Neuronal stem cell (in vitro differentiated cells): Measurements from ENCODE around the gene GSTO2.
A peak's percentile ranks its signal among the peaks of the same experiment; 100 is the strongest.

ENCODE experiments used
- DNase-seq: peaks from one replicate; pipeline ENCODE4 v3.0.0-alpha.2; 2013; ENCODE audit warnings: low spot score
- H2AFZ ChIP-seq: one replicate; pipeline ENCODE4 v1.6.1; 2013; ENCODE audit warnings: mild to moderate bottlenecking, low read length, inconsistent platforms
- H2AK5ac ChIP-seq: 2 replicates; pipeline ENCODE4 v1.6.1; 2013; ENCODE audit warnings: low read depth, mild to moderate bottlenecking, inconsistent platforms, low read length, moderate library complexity, mixed read lengths
- H2BK120ac ChIP-seq: 2 replicates; pipeline ENCODE4 v1.6.1; 2013; ENCODE audit warnings: low read depth, mild to moderate bottlenecking, inconsistent platforms, low read length, moderate library complexity, mixed read lengths
- H2BK12ac ChIP-seq: one replicate; pipeline ENCODE4 v1.6.1; 2013; ENCODE audit warnings: low read length, inconsistent platforms
- H2BK15ac ChIP-seq: 2 replicates; pipeline ENCODE4 v1.6.1; 2013; ENCODE audit warnings: mild to moderate bottlenecking, low read length, inconsistent platforms, mixed read lengths
- H2BK5ac ChIP-seq: one replicate; pipeline ENCODE4 v1.6.1; 2013; ENCODE audit warnings: inconsistent platforms, mild to moderate bottlenecking, low read length, moderate library complexity
- H3K14ac ChIP-seq: one replicate; pipeline ENCODE4 v1.6.1; 2013; ENCODE audit warnings: low read length, inconsistent platforms
- H3K18ac ChIP-seq: 2 replicates; pipeline ENCODE4 v1.6.1; 2013; ENCODE audit warnings: low read length, inconsistent platforms
- H3K23ac ChIP-seq: 2 replicates; pipeline ENCODE4 v1.6.1; 2013; ENCODE audit warnings: low read depth, mild to moderate bottlenecking, mixed read lengths, low read length, inconsistent platforms; ENCODE audit not compliant: poor library complexity
- H3K27ac ChIP-seq: replicated peaks from 3 replicates; pipeline ENCODE4 v1.5.1; 2013; ENCODE audit warnings: low read length, inconsistent platforms
- H3K27me3 ChIP-seq, 3 experiments: 2 replicates each; pipeline ENCODE4 v1.6.1; 2013; ENCODE audit warnings: low read length in 3 of 3, mild to moderate bottlenecking in 2 of 3, inconsistent platforms in 1 of 3, low read depth in 1 of 3, mixed read lengths in 1 of 3, moderate library complexity in 1 of 3; ENCODE audit not compliant: control insufficient read depth in 3 of 3, insufficient read depth in 3 of 3
- H3K36me3 ChIP-seq, 2 donors: replicated peaks in 1 of 2; 2 replicates each; pipeline ENCODE4 v1.6.1; 2013; ENCODE audit warnings: low read length in 2 of 2; ENCODE audit not compliant: control insufficient read depth in 2 of 2, insufficient read depth in 2 of 2
- H3K4ac ChIP-seq: 2 replicates; pipeline ENCODE4 v1.6.1; 2013; ENCODE audit warnings: inconsistent platforms, mild to moderate bottlenecking, low read length, moderate library complexity
- H3K4me1 ChIP-seq, 2 donors: 1 replicate in 1 of 2; 2 replicates in 1 of 2; pipeline ENCODE4 v1.6.1; 2013; ENCODE audit warnings: low read length in 2 of 2, low read depth in 1 of 2; ENCODE audit not compliant: control insufficient read depth in 2 of 2, insufficient read depth in 1 of 2
- H3K4me2 ChIP-seq: one replicate; pipeline ENCODE4 v1.6.1; 2013; ENCODE audit warnings: mild to moderate bottlenecking, low read length, inconsistent platforms; ENCODE audit not compliant: insufficient read depth, poor library complexity, severe bottlenecking
- H3K4me3 ChIP-seq, 2 donors: 2 replicates each; pipeline ENCODE4 v1.5.1; 2013; ENCODE audit warnings: low read length in 2 of 2, mild to moderate bottlenecking in 2 of 2, inconsistent platforms in 1 of 2, moderate library complexity in 1 of 2
- H3K79me1 ChIP-seq: one replicate; pipeline ENCODE4 v1.6.1; 2013; ENCODE audit warnings: low read depth, mild to moderate bottlenecking, inconsistent platforms, low read length, moderate library complexity
- H3K9ac ChIP-seq: one replicate; pipeline ENCODE4 v1.6.1; 2013; ENCODE audit warnings: mild to moderate bottlenecking, low read depth, low read length, inconsistent platforms; ENCODE audit not compliant: poor library complexity
- H3K9me3 ChIP-seq, 2 donors: replicated peaks in 1 of 2; 2 replicates each; pipeline versions ENCODE3 to v1.6.1; 2013; ENCODE audit warnings: low read length in 2 of 2, mild to moderate bottlenecking in 2 of 2, inconsistent platforms in 1 of 2, low read depth in 1 of 2, mixed read lengths in 1 of 2, moderate library complexity in 1 of 2; ENCODE audit not compliant: control insufficient read depth in 2 of 2, insufficient read depth in 1 of 2
- H4K8ac ChIP-seq: one replicate; pipeline ENCODE4 v1.6.1; 2013; ENCODE audit warnings: low read depth, mild to moderate bottlenecking, inconsistent platforms, low read length, moderate library complexity
- H4K91ac ChIP-seq: one replicate; pipeline ENCODE4 v1.6.1; 2013; ENCODE audit warnings: low read length, low read depth, mild to moderate bottlenecking, inconsistent platforms; ENCODE audit not compliant: poor library complexity
- WGBS, 2 donors: extraction: QIAGEN DNeasy Blood & Tissue Kit; methylation state at CpG; one replicate each; pipeline ENCODE4 v1.1.7; 2013; ENCODE audit warnings: missing lambda C conversion rate in 2 of 2, mixed read lengths in 1 of 2; ENCODE audit not compliant: insufficient read length in 2 of 2, insufficient replicate concordance in 1 of 2; ENCODE audit errors: extremely low coverage in 2 of 2; 5-methylcytosine and 5-hydroxymethylcytosine counted together

Gene GSTO2

GRCh38 chr10:104328646-104328895 is 59.6 kb downstream of the GSTO2 start:
- Histone ChIP-seq H3K4ac (no peak overlapping the region), H3K4me1 (peaks cover 62 to 63% of the 10 kb centered on the region in 2 donors), H2BK120ac (no peak overlapping the region), H2BK15ac (no peak overlapping the region), H3K9ac (peak overlapping the region; percentile 15), H4K91ac (no peak overlapping the region), H2AFZ (peak overlapping the region; percentile 55), H3K4me3 (peak overlapping the region in 1 of 2 donors; percentile 37), H2AK5ac (no peak overlapping the region), H3K23ac (no peak overlapping the region), H3K4me2 (peak overlapping the region; percentile 61), H3K79me1 (peaks cover 6% of the 10 kb centered on the region), H3K14ac (no peak overlapping the region), H3K27me3 (peaks cover 0 to 56% (median 0%) of the 10 kb centered on the region in 3 experiments), H4K8ac (no peak overlapping the region), H3K18ac (no peak overlapping the region), H3K36me3 (peaks cover 0 to 23% of the 10 kb centered on the region in 2 donors), H2BK5ac (no peak overlapping the region), H2BK12ac (no peak overlapping the region), H3K9me3 (peaks cover 0 to 2% of the 10 kb centered on the region in 2 donors), H3K27ac (no peak overlapping the region)
- WGBS, 2 donors: no CpG with 5 or more reads among the region's 3 CpGs
- DNase-seq: peak; percentile 89

- H4K91ac ChIP-seq: no peak overlapping the region
- peaks cover 0 to 55% (median 0%) of the 10 kb centered on the region in 3 experiments for H3K27me3 ChIP-seq
Measured at GRCh38 chr10:104328896-104329710, 60.1 kb downstream of the GSTO2 start.

GRCh38 chr10:104329735-104330134 is 60.8 kb downstream of the GSTO2 start:
- H2AK5ac ChIP-seq: no peak overlapping the region
- H3K27me3 ChIP-seq: peaks cover 0 to 56% (median 0%) of the 10 kb centered on the region in 3 experiments
- no peak overlapping the region for H2BK15ac ChIP-seq
- H3K18ac ChIP-seq: no peak overlapping the region
- peak overlapping the region in 1 of 2 donors; percentile 37 for H3K4me3 ChIP-seq
- H2BK120ac ChIP-seq: no peak overlapping the region
- no peak overlapping the region for H2BK5ac ChIP-seq
- DNase-seq: no peak
- H4K8ac ChIP-seq: no peak overlapping the region
- H3K4me1 ChIP-seq: peaks cover 62 to 66% of the 10 kb centered on the region in 2 donors
- H2AFZ ChIP-seq: no peak overlapping the region
- H2BK12ac ChIP-seq: no peak overlapping the region
- H3K27ac ChIP-seq: no peak overlapping the region
- H3K9ac ChIP-seq: no peak overlapping the region
- H3K79me1 ChIP-seq: peaks cover 5% of the 10 kb centered on the region
- no CpG with 5 or more reads among the region's 3 CpGs for WGBS, 2 donors
- no peak overlapping the region for H4K91ac ChIP-seq
- H3K4me2 ChIP-seq: no peak overlapping the region
- no peak overlapping the region for H3K23ac ChIP-seq
- no peak overlapping the region for H3K4ac ChIP-seq
- no peak overlapping the region for H3K14ac ChIP-seq
- no peaks in the 10 kb centered on the region for H3K9me3 ChIP-seq
- H3K36me3 ChIP-seq: peaks cover 0 to 26% of the 10 kb centered on the region in 2 donors

More at GRCh38 chr10:104328896-104329710, 60.1 kb downstream of the GSTO2 start:
- Histone ChIP-seq H3K4ac (no peak overlapping the region), H2AFZ (peak overlapping the region; percentile 55), H2BK15ac (no peak overlapping the region), H3K4me1 (peaks cover 62 to 66% of the 10 kb centered on the region in 2 donors), H3K9me3 (no peaks in the 10 kb centered on the region), H2BK120ac (no peak overlapping the region), H2AK5ac (no peak overlapping the region), H3K4me2 (peak overlapping the region; percentile 61), H3K18ac (peak overlapping the region; percentile 24), H3K4me3 (peak overlapping the region in 1 of 2 donors; percentile 37), H2BK12ac (no peak overlapping the region), H3K36me3 (peaks cover 0 to 22% of the 10 kb centered on the region in 2 donors), H3K9ac (peak overlapping the region; percentile 15), H3K79me1 (peaks cover 5% of the 10 kb centered on the region), H4K8ac (no peak overlapping the region), H3K23ac (no peak overlapping the region), H3K27ac (no peak overlapping the region), H2BK5ac (no peak overlapping the region), H3K14ac (no peak overlapping the region)
- WGBS, 2 donors: no CpG with 5 or more reads among the region's 15 CpGs
- peak; percentile 79 for DNase-seq

- no peak for DNase-seq
- no peak overlapping the region for H2BK5ac ChIP-seq
- no peak overlapping the region for H4K91ac ChIP-seq
- H3K4ac ChIP-seq: no peak overlapping the region
- H3K4me3 ChIP-seq: no peak overlapping the region
- no peak overlapping the region for H2BK12ac ChIP-seq
- H3K36me3 ChIP-seq: peaks cover 0 to 26% of the 10 kb centered on the region in 2 donors
- no peak overlapping the region for H2AFZ ChIP-seq
- H2AK5ac ChIP-seq: no peak overlapping the region
- peaks cover 62 to 66% of the 10 kb centered on the region in 2 donors for H3K4me1 ChIP-seq
- no peak overlapping the region for H3K27ac ChIP-seq
- H3K9me3 ChIP-seq: no peaks in the 10 kb centered on the region
- no peak overlapping the region for H3K9ac ChIP-seq
- no CpG with 5 or more reads among the region's 8 CpGs for WGBS, 2 donors
- H3K4me2 ChIP-seq: no peak overlapping the region
- H2BK15ac ChIP-seq: no peak overlapping the region
- no peak overlapping the region for H3K14ac ChIP-seq
- no peak overlapping the region for H4K8ac ChIP-seq
- peaks cover 0 to 54% (median 0%) of the 10 kb centered on the region in 3 experiments for H3K27me3 ChIP-seq
- peaks cover 7% of the 10 kb centered on the region for H3K79me1 ChIP-seq
- H3K23ac ChIP-seq: no peak overlapping the region
- no peak overlapping the region for H3K18ac ChIP-seq
- H2BK120ac ChIP-seq: no peak overlapping the region
Measured at GRCh38 chr10:104330168-104331110, 61.5 kb downstream of the GSTO2 start.
